Kidney (tissue), 11 donors: ENCODE measurements around the gene PCDHA3. TPM values are rescaled to one million over a fixed set of nuclear protein-coding genes. Genes with fewer than 3 reads are reported as not detected.
"Not testable (repeated sequence)": the region's sequence is repeated elsewhere in the genome, so short reads cannot be mapped to it uniquely, and the experiment has no call there.

Experiments
- DNase-seq, 5 donors: peaks; one replicate each; pipeline ENCODE4 v3.0.0-alpha.2; 2013 to 2020
- FAIRE-seq: peaks from 2 replicates; lab custom pipeline; 2012; peaks lifted over from hg19 to GRCh38; lab: Jason Lieb, UNC
- H3K27ac ChIP-seq, 2 donors: one replicate each; pipeline ENCODE4 v1.7.0; 2013; ENCODE audit warnings: low read depth in 2 of 2, low read length in 2 of 2, inconsistent platforms in 1 of 2
- H3K27me3 ChIP-seq: one replicate; pipeline ENCODE4 v1.7.1; 2013; ENCODE audit warnings: low read length, inconsistent platforms; ENCODE audit not compliant: control insufficient read depth, insufficient read depth
- H3K36me3 ChIP-seq, 3 donors: one replicate each; pipeline versions ENCODE4 v1.7.0 to v1.7.1; 2013; ENCODE audit warnings: low read length in 3 of 3, control low read depth in 1 of 3, inconsistent platforms in 1 of 3; ENCODE audit not compliant: insufficient read depth in 3 of 3, control insufficient read depth in 2 of 3
- H3K4me1 ChIP-seq, 3 donors: one replicate each; pipeline versions ENCODE4 v1.7.0 to v1.7.1; 2013; ENCODE audit warnings: low read length in 3 of 3, inconsistent platforms in 1 of 3, low read depth in 1 of 3; ENCODE audit not compliant: control insufficient read depth in 2 of 3, insufficient read depth in 2 of 3
- H3K4me3 ChIP-seq, 3 donors: one replicate each; pipeline versions ENCODE4 v1.7.0 to v1.8.1; 2013; ENCODE audit warnings: low read length in 3 of 3, control low read depth in 1 of 3, inconsistent platforms in 1 of 3
- H3K9ac ChIP-seq, 3 donors: one replicate each; pipeline versions ENCODE4 v1.7.0 to v1.7.1; 2013; ENCODE audit warnings: low read length in 3 of 3, control low read depth in 1 of 3, inconsistent platforms in 1 of 3
- H3K9me3 ChIP-seq, 3 donors: one replicate each; pipeline versions ENCODE4 v1.7.0 to v1.7.1; 2013; ENCODE audit warnings: low read length in 3 of 3, control low read depth in 1 of 3, inconsistent platforms in 1 of 3; ENCODE audit not compliant: control insufficient read depth in 2 of 3, insufficient read depth in 1 of 3
- intact Hi-C: fragments of 100-400 bp; cut with DNase I; formaldehyde crosslinking; loops from one replicate; pipeline ENCODE4 v1.11.1; 2022
- polyA plus RNA-seq: library from polyadenylated mRNA; stranded (reverse); fragments of 350-450 nt; fragmentation: Illumina TruSeq; extraction: RNeasy Lipid Tissue Mini Kit (QIAGEN cat#74804); gene quantifications from one replicate; pipeline ENCODE4 v1.2.3, GENCODE V29; 2014; ENCODE audit warnings: low read depth, low replicate concordance; ENCODE audit not compliant: insufficient read depth
- total RNA-seq: library from RNA; stranded (reverse); fragmentation: NEBNext Ultra II Directional; extraction: Animal tissue kit (Norgen Biotek cat#: 25700); gene quantifications from one replicate; pipeline ENCODE4 v1.2.1, GENCODE V29; 2021
- donor health status: control.
- donor health status: control.
- donor health status: DM: yes; HTN: yes; CAD: no.
- donor health status: Normal renal cell carcinoma (clear cell type).

Gene PCDHA3
- total and polyA plus RNA-seq, 2 donors from 2014 or later = 0.13 to 1.4 TPM

DNA sequence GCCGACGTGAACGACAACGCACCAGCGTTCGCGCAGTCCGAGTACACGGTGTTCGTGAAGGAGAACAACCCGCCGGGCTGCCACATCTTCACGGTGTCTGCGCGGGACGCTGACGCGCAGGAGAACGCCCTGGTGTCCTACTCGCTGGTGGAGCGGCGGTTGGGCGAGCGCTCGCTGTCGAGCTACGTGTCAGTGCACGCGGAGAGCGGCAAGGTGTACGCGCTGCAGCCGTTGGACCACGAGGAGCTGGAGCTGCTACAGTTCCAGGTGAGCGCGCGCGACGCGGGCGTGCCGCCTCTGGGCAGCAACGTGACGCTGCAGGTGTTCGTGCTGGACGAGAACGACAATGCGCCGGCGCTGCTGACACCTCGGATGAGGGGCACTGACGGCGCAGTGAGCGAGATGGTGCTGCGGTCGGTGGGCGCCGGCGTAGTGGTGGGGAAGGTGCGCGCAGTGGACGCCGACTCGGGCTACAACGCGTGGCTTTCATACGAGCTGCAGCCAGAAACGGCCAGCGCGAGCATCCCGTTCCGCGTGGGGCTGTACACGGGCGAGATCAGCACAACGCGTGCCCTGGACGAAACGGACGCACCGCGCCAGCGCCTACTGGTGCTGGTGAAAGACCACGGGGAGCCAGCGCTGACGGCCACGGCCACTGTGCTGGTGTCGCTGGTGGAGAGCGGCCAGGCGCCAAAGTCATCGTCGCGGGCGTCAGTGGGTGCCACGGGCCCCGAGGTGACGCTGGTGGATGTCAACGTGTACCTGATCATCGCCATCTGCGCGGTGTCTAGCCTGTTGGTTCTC lies 49.2 kb downstream of the PCDHA3 start:
- H3K9ac ChIP-seq, H3K4me3 ChIP-seq, H3K27me3 ChIP-seq, H3K27ac ChIP-seq, DNase-seq, H3K4me1 ChIP-seq, FAIRE-seq, H3K36me3 ChIP-seq, intact Hi-C loops: not testable (repeated sequence)
- H3K9me3 ChIP-seq = peaks cover 0 to 10% (median 0%) of the 10 kb centered on the region in 3 donors

Other genes starting within 250 kb of the PCDHA3 start
- 31.3 TPM for gene SRA1, start 243.6 kb upstream of the PCDHA3 start, total RNA-seq
- gene SRA1, start 243.6 kb upstream of the PCDHA3 start, polyA plus RNA-seq = 52.4 TPM
- gene APBB3, start 236.5 kb upstream of the PCDHA3 start, total RNA-seq = 33.9 TPM
- gene APBB3, start 236.5 kb upstream of the PCDHA3 start, polyA plus RNA-seq = 19.6 TPM
- 89.9 TPM for gene SLC35A4, start 236.2 kb upstream of the PCDHA3 start, total RNA-seq
- gene SLC35A4, start 236.2 kb upstream of the PCDHA3 start, polyA plus RNA-seq = 71.2 TPM
- gene CD14, start 167.9 kb upstream of the PCDHA3 start, total RNA-seq = 68.8 TPM
- 43.8 TPM for gene CD14, start 167.9 kb upstream of the PCDHA3 start, polyA plus RNA-seq
- gene TMCO6, start 161.6 kb upstream of the PCDHA3 start, total RNA-seq = 19.0 TPM
- gene TMCO6, start 161.6 kb upstream of the PCDHA3 start, polyA plus RNA-seq = 7.6 TPM
- 56.8 TPM for gene NDUFA2, start 153.4 kb upstream of the PCDHA3 start, total RNA-seq
- gene NDUFA2, start 153.4 kb upstream of the PCDHA3 start, polyA plus RNA-seq = 326 TPM
- gene IK, start 153.2 kb upstream of the PCDHA3 start, total RNA-seq = 76.9 TPM
- gene IK, start 153.2 kb upstream of the PCDHA3 start, polyA plus RNA-seq = 72.5 TPM
- 20.8 TPM for gene WDR55, start 136.2 kb upstream of the PCDHA3 start, total RNA-seq
- gene WDR55, start 136.2 kb upstream of the PCDHA3 start, polyA plus RNA-seq = 13.7 TPM
- 1.0 TPM for gene DND1, start 127.5 kb upstream of the PCDHA3 start, total RNA-seq
- 0.41 TPM for gene DND1, start 127.5 kb upstream of the PCDHA3 start, polyA plus RNA-seq
- gene HARS1, start 109.7 kb upstream of the PCDHA3 start, total RNA-seq = 52.2 TPM
- 48.6 TPM for gene HARS1, start 109.7 kb upstream of the PCDHA3 start, polyA plus RNA-seq
- gene HARS2, start 109.6 kb upstream of the PCDHA3 start, total RNA-seq = 27.6 TPM
- 26.7 TPM for gene HARS2, start 109.6 kb upstream of the PCDHA3 start, polyA plus RNA-seq
- gene ZMAT2, start 100.6 kb upstream of the PCDHA3 start, total RNA-seq = 51.4 TPM
- 122 TPM for gene ZMAT2, start 100.6 kb upstream of the PCDHA3 start, polyA plus RNA-seq
- gene PCDHA1, start 14.9 kb upstream of the PCDHA3 start, total RNA-seq = 0.13 TPM
- gene PCDHA1, start 14.9 kb upstream of the PCDHA3 start, polyA plus RNA-seq = not detected
- gene PCDHA2, start 6.2 kb upstream of the PCDHA3 start, total RNA-seq = 0.50 TPM
- 0.17 TPM for gene PCDHA2, start 6.2 kb upstream of the PCDHA3 start, polyA plus RNA-seq
- 4.1 TPM for gene PCDHA4, start 6.0 kb downstream of the PCDHA3 start, total RNA-seq
- 1.1 TPM for gene PCDHA4, start 6.0 kb downstream of the PCDHA3 start, polyA plus RNA-seq
- gene PCDHA5, start 20.6 kb downstream of the PCDHA3 start, total RNA-seq = 0.91 TPM
- not detected for gene PCDHA5, start 20.6 kb downstream of the PCDHA3 start, polyA plus RNA-seq
- gene PCDHA6, start 26.9 kb downstream of the PCDHA3 start, total RNA-seq = 3.6 TPM
- gene PCDHA6, start 26.9 kb downstream of the PCDHA3 start, polyA plus RNA-seq = 0.80 TPM
- gene PCDHA7, start 33.2 kb downstream of the PCDHA3 start, total RNA-seq = 1.1 TPM
- gene PCDHA7, start 33.2 kb downstream of the PCDHA3 start, polyA plus RNA-seq = 0.62 TPM
- 0.82 TPM for gene PCDHA8, start 40.1 kb downstream of the PCDHA3 start, total RNA-seq
- not detected for gene PCDHA8, start 40.1 kb downstream of the PCDHA3 start, polyA plus RNA-seq
- 0.85 TPM for gene PCDHA9, start 47.3 kb downstream of the PCDHA3 start, total RNA-seq
- gene PCDHA9, start 47.3 kb downstream of the PCDHA3 start, polyA plus RNA-seq = not detected
- 7.6 TPM for gene PCDHA10, start 54.8 kb downstream of the PCDHA3 start, total RNA-seq
- 1.7 TPM for gene PCDHA10, start 54.8 kb downstream of the PCDHA3 start, polyA plus RNA-seq
- 2.0 TPM for gene PCDHA11, start 67.9 kb downstream of the PCDHA3 start, total RNA-seq
- gene PCDHA11, start 67.9 kb downstream of the PCDHA3 start, polyA plus RNA-seq = 0.77 TPM
- 5.2 TPM for gene PCDHA12, start 74.3 kb downstream of the PCDHA3 start, total RNA-seq
- 1.1 TPM for gene PCDHA12, start 74.3 kb downstream of the PCDHA3 start, polyA plus RNA-seq
- 1.8 TPM for gene PCDHA13, start 81.1 kb downstream of the PCDHA3 start, total RNA-seq
- 0.49 TPM for gene PCDHA13, start 81.1 kb downstream of the PCDHA3 start, polyA plus RNA-seq
- gene PCDHAC1, start 125.2 kb downstream of the PCDHA3 start, total RNA-seq = 2.9 TPM
- gene PCDHAC1, start 125.2 kb downstream of the PCDHA3 start, polyA plus RNA-seq = 0.43 TPM
- gene PCDHAC2, start 165.4 kb downstream of the PCDHA3 start, total RNA-seq = 3.6 TPM
- 0.30 TPM for gene PCDHAC2, start 165.4 kb downstream of the PCDHA3 start, polyA plus RNA-seq